ENCODE results near the gene GPX3.

GPX3 gene

GRCh38 chr5:151053796-151054462, 33.5 kb downstream of the GPX3 start:
- peaks cover 95% of the 10 kb centered on the region for H3K36me3 ChIP-seq
- H3K27ac ChIP-seq: peak overlapping the region; percentile 99
- H3K27me3 ChIP-seq: no peaks in the 10 kb centered on the region
- no peaks in the 10 kb centered on the region for H3K9me3 ChIP-seq
- no peak overlapping the region for H3K4me3 ChIP-seq (ENCODE audit: low read depth in 1 of 2, low read length in 1 of 2)
- H3K4me1 ChIP-seq (ENCODE audit: control insufficient read depth in 1 of 2, insufficient read depth in 1 of 2, low read depth in 1 of 2, low read length in 1 of 2): peaks cover 75 to 79% of the 10 kb centered on the region in 2 experiments
- TF ChIP-seq CTCF (IDR thresholded peaks at IDR 0.05): no peak

- TF ChIP-seq CTCF (IDR thresholded peaks at IDR 0.05): no peak
- no peaks in the 10 kb centered on the region for H3K9me3 ChIP-seq
- H3K36me3 ChIP-seq: peaks cover 88% of the 10 kb centered on the region
These were observed 34.3 kb downstream of the GPX3 start for GRCh38 chr5:151054709-151055108.

GRCh38 chr5:151055336-151055735, 34.9 kb downstream of the GPX3 start:
- peaks cover 90 to 93% of the 10 kb centered on the region in 2 experiments for H3K4me1 ChIP-seq (ENCODE audit: control insufficient read depth in 1 of 2, insufficient read depth in 1 of 2, low read depth in 1 of 2, low read length in 1 of 2)
- no peaks in the 10 kb centered on the region for H3K9me3 ChIP-seq
- no peaks in the 10 kb centered on the region for H3K27me3 ChIP-seq
- peaks cover 85% of the 10 kb centered on the region for H3K36me3 ChIP-seq
- H3K4me3 ChIP-seq (ENCODE audit: low read depth in 1 of 2, low read length in 1 of 2): peak overlapping the region; percentile 32 to 35
- TF ChIP-seq CTCF (IDR thresholded peaks at IDR 0.05): no peak
- H3K27ac ChIP-seq: peak overlapping the region; percentile 99

More at GRCh38 chr5:151054709-151055108, 34.3 kb downstream of the GPX3 start:
- H3K27ac ChIP-seq: peak overlapping the region; percentile 99
- H3K27me3 ChIP-seq: no peaks in the 10 kb centered on the region
- H3K4me3 ChIP-seq (ENCODE audit: low read depth in 1 of 2, low read length in 1 of 2): no peak overlapping the region
- H3K4me1 ChIP-seq (ENCODE audit: control insufficient read depth in 1 of 2, insufficient read depth in 1 of 2, low read depth in 1 of 2, low read length in 1 of 2): peaks cover 83 to 86% of the 10 kb centered on the region in 2 experiments

GRCh38 chr5:151056379-151057325, 36.3 kb downstream of the GPX3 start:
- H3K27ac ChIP-seq: peak overlapping the region; percentile 99
- H3K27me3 ChIP-seq: no peaks in the 10 kb centered on the region
- H3K36me3 ChIP-seq: peaks cover 85% of the 10 kb centered on the region
- H3K4me1 ChIP-seq (ENCODE audit: control insufficient read depth in 1 of 2, insufficient read depth in 1 of 2, low read depth in 1 of 2, low read length in 1 of 2): peaks cover 100% of the 10 kb centered on the region in 2 experiments
- no peak for TF ChIP-seq CTCF (IDR thresholded peaks at IDR 0.05)
- H3K9me3 ChIP-seq: no peaks in the 10 kb centered on the region
- peak overlapping the region; percentile 32 to 55 for H3K4me3 ChIP-seq (ENCODE audit: low read depth in 1 of 2, low read length in 1 of 2)

DNA sequence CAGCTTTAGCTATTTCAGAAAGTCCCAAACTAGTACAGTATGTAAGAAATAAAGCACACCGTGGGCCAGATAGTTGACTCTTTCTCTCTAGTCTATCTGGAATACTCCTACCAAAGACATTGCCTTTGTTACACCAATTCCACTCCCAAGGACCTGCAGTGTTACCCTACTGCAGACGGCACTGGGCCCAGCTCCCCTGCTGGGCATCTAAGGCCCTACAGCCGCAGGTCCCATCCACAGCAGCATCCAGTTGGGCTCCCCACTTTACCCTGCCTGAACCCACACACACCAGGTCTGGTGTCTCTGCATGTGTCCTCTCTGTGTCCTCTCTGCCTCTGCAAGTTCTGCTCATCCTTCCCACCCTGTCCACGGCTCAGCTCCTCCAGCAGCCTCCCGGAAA, 37.9 kb downstream of the GPX3 start:
- Histone ChIP-seq H3K4me3 (ENCODE audit: low read depth in 1 of 2, low read length in 1 of 2) (peak overlapping the region; percentile 19 to 54), H3K36me3 (peaks cover 87% of the 10 kb centered on the region), H3K9me3 (no peaks in the 10 kb centered on the region), H3K4me1 (ENCODE audit: control insufficient read depth in 1 of 2, insufficient read depth in 1 of 2, low read depth in 1 of 2, low read length in 1 of 2) (peaks cover 100% of the 10 kb centered on the region in 2 experiments), H3K27ac (peak overlapping the region; percentile 99), H3K27me3 (no peaks in the 10 kb centered on the region)
- no peak for TF ChIP-seq CTCF (IDR thresholded peaks at IDR 0.05)

Data from neutrophil (primary cell).